ENCODE data around the gene SENP3. TPM values are rescaled to one million over a fixed set of nuclear protein-coding genes. Genes with fewer than 3 reads are reported as not detected.

SENP3 gene
- total and polyA plus RNA-seq, 2 of the 13 experiments (the other 11 are each of a cell fraction or from before 2014, with no cell fraction given), result 55.8 to 75.4 TPM

- TF ChIP-seq, protein P1, sequence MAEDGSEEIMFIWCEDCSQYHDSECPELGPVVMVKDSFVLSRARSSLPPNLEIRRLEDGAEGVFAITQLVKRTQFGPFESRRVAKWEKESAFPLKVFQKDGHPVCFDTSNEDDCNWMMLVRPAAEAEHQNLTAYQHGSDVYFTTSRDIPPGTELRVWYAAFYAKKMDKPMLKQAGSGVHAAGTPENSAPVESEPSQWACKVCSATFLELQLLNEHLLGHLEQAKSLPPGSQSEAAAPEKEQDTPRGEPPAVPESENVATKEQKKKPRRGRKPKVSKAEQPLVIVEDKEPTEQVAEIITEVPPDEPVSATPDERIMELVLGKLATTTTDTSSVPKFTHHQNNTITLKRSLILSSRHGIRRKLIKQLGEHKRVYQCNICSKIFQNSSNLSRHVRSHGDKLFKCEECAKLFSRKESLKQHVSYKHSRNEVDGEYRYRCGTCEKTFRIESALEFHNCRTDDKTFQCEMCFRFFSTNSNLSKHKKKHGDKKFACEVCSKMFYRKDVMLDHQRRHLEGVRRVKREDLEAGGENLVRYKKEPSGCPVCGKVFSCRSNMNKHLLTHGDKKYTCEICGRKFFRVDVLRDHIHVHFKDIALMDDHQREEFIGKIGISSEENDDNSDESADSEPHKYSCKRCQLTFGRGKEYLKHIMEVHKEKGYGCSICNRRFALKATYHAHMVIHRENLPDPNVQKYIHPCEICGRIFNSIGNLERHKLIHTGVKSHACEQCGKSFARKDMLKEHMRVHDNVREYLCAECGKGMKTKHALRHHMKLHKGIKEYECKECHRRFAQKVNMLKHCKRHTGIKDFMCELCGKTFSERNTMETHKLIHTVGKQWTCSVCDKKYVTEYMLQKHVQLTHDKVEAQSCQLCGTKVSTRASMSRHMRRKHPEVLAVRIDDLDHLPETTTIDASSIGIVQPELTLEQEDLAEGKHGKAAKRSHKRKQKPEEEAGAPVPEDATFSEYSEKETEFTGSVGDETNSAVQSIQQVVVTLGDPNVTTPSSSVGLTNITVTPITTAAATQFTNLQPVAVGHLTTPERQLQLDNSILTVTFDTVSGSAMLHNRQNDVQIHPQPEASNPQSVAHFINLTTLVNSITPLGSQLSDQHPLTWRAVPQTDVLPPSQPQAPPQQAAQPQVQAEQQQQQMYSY (CRISPR knock-in tag; IDR thresholded peaks at IDR 0.05), result no peak
- TF ChIP-seq GFI1 (CRISPR knock-in tag; IDR thresholded peaks at IDR 0.05; ENCODE audit: borderline replicate concordance) (no peak), ZBTB2 (CRISPR knock-in tag; IDR thresholded peaks at IDR 0.05; ENCODE audit: low read depth) (no peak), POLR2A (IDR thresholded peaks at IDR 0.05; ENCODE audit: insufficient read depth in 1 of 2, low read depth in 2 of 2, low read length in 2 of 2) (no peak), GPN1 (CRISPR knock-in tag; IDR thresholded peaks at IDR 0.05; ENCODE audit: borderline replicate concordance) (no peak), AGO2 (optimal IDR thresholded peaks at IDR 0.05; ENCODE audit: low read depth, low read length) (no peak), FOXA1 (IDR thresholded peaks at IDR 0.05) (no peak), FOXA1 (CRISPR knock-in tag; IDR thresholded peaks at IDR 0.05) (no peak), ZNF343 (CRISPR knock-in tag; IDR thresholded peaks at IDR 0.05) (no peak), POLR2G (IDR thresholded peaks at IDR 0.05; ENCODE audit: low read depth, low read length) (no peak), ZNF710 (CRISPR knock-in tag; IDR thresholded peaks at IDR 0.05; ENCODE audit: borderline replicate concordance) (no peak), THRA (CRISPR knock-in tag; IDR thresholded peaks at IDR 0.05; ENCODE audit: borderline replicate concordance) (no peak), ZNF441 (CRISPR knock-in tag; IDR thresholded peaks at IDR 0.05; ENCODE audit: borderline replicate concordance) (no peak)
- TF ChIP-seq, protein P2, sequence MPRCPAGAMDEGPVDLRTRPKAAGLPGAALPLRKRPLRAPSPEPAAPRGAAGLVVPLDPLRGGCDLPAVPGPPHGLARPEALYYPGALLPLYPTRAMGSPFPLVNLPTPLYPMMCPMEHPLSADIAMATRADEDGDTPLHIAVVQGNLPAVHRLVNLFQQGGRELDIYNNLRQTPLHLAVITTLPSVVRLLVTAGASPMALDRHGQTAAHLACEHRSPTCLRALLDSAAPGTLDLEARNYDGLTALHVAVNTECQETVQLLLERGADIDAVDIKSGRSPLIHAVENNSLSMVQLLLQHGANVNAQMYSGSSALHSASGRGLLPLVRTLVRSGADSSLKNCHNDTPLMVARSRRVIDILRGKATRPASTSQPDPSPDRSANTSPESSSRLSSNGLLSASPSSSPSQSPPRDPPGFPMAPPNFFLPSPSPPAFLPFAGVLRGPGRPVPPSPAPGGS (CRISPR knock-in tag; IDR thresholded peaks at IDR 0.05), result no peak
- TF ChIP-seq, protein P3, sequence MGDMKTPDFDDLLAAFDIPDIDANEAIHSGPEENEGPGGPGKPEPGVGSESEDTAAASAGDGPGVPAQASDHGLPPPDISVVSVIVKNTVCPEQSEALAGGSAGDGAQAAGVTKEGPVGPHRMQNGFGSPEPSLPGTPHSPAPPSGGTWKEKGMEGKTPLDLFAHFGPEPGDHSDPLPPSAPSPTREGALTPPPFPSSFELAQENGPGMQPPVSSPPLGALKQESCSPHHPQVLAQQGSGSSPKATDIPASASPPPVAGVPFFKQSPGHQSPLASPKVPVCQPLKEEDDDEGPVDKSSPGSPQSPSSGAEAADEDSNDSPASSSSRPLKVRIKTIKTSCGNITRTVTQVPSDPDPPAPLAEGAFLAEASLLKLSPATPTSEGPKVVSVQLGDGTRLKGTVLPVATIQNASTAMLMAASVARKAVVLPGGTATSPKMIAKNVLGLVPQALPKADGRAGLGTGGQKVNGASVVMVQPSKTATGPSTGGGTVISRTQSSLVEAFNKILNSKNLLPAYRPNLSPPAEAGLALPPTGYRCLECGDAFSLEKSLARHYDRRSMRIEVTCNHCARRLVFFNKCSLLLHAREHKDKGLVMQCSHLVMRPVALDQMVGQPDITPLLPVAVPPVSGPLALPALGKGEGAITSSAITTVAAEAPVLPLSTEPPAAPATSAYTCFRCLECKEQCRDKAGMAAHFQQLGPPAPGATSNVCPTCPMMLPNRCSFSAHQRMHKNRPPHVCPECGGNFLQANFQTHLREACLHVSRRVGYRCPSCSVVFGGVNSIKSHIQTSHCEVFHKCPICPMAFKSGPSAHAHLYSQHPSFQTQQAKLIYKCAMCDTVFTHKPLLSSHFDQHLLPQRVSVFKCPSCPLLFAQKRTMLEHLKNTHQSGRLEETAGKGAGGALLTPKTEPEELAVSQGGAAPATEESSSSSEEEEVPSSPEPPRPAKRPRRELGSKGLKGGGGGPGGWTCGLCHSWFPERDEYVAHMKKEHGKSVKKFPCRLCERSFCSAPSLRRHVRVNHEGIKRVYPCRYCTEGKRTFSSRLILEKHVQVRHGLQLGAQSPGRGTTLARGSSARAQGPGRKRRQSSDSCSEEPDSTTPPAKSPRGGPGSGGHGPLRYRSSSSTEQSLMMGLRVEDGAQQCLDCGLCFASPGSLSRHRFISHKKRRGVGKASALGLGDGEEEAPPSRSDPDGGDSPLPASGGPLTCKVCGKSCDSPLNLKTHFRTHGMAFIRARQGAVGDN (CRISPR knock-in tag; IDR thresholded peaks at IDR 0.05), result no peak
These were observed 16.8 kb upstream of the SENP3 start (continued) for GRCh38 chr17:7544911-7545310.
